Kidney epithelial cell (primary cell): ENCODE measurements around the gene CHRNA1. TPM values are rescaled to one million over a fixed set of nuclear protein-coding genes. Genes with fewer than 3 reads are reported as not detected.
"Not testable (repeated sequence)": the region's sequence is repeated elsewhere in the genome, so short reads cannot be mapped to it uniquely, and the experiment has no call there.

Experiments
- DNase-seq: peaks from one replicate; pipeline ENCODE4 v3.0.0-alpha.2; 2010; ENCODE audit warnings: low read depth
- H3K27me3 ChIP-seq: 2 replicates; pipeline ENCODE4 v1.6.0; 2011; ENCODE audit warnings: low read length; ENCODE audit not compliant: control insufficient read depth, insufficient read depth
- H3K36me3 ChIP-seq: 2 replicates; pipeline ENCODE4 v1.5.1; 2011; ENCODE audit warnings: low read length; ENCODE audit not compliant: control insufficient read depth, insufficient read depth
- H3K4me3 ChIP-seq: 2 replicates; pipeline ENCODE4 v1.5.1; 2011; ENCODE audit warnings: low read depth, mild to moderate bottlenecking, control low read depth, low read length
- CTCF ChIP-seq: IDR thresholded peaks from 2 replicates; pipeline ENCODE4 v1.5.1; 2011; ENCODE audit warnings: mild to moderate bottlenecking, moderate library complexity, low read length, control low read depth, inconsistent platforms; ENCODE audit not compliant: insufficient read depth, poor library complexity, severe bottlenecking
- total RNA-seq: library from RNA; depleted of rRNA; stranded (reverse); fragments of >200 nt; gene quantifications from 2 replicates; pipeline ENCODE4 v1.2.3, GENCODE V29; 2015

Gene CHRNA1
- total RNA-seq, 1 donor from 2014 or later, result not detected

DNA sequence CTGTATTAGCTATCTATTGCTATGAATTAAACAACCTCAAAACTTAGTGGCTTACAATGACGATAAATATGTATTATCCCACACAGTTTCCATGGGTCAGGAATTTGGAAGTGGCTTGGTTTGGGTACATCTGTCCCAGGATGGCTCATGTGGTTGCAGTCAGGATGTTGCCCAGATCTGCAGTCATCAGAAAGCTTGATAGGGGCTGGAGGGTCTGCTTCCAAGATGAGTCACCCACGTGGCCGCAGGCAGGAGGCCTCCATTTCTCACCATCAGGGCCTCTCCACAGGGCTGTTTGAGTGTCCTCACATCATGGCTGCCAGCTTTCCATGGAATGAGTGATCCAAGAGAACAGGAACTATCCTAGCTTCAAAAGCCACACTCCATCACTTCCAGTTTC is 46.4 kb downstream of the CHRNA1 start:
- Histone ChIP-seq H3K4me3 (no peak overlapping the region), H3K27me3 (no peaks in the 10 kb centered on the region), H3K36me3 (no peaks in the 10 kb centered on the region)
- DNase-seq, result no peak
- TF ChIP-seq CTCF, result no peak

DNA sequence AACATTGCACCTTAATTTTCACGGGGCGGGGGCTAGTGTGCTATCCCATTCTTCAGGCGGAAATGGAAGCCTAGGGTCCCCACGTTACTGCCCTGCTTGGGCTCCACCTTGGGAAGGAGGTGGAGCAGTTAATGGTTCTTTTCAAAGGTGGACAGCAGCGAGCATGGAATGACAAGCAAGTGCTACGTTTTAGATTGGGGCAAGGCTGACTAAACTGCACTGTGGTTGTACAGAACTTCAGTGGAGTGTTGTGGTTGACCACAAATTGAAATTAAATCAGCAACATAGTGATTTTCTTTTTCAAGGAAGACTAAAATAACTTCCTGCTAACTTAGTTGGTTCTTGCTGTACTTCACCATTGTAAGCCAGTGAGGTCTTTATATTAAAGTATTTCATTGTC is 47.0 kb downstream of the CHRNA1 start:
- no peak overlapping the region for H3K4me3 ChIP-seq
- peak; percentile 64 for DNase-seq
- no peaks in the 10 kb centered on the region for H3K27me3 ChIP-seq

DNA sequence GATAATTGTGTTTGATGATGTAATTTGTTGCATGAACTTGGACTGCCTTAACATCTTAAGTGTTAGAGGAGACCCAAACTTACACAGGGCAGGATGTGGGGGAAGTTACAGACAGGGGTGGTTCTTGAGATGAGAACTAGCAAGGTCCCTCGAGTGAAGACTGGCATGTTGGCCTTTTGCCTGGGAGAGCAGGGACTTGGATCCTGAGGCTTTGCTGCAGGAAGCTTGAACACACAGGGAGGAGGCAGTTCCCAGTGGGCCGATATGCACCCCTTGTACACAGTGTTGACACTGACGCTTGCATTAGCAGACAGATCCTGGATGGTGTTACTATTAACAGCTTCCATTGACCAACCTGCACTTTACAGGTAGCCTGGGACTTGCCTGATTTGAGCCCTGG is 47.5 kb downstream of the CHRNA1 start:
- DNase-seq, result no peak
- no peak for TF ChIP-seq CTCF
- no peaks in the 10 kb centered on the region for H3K27me3 ChIP-seq
- H3K36me3 ChIP-seq, result no peaks in the 10 kb centered on the region
- no peak overlapping the region for H3K4me3 ChIP-seq

More for the DNA sequence above, 47.0 kb downstream of the CHRNA1 start:
- TF ChIP-seq CTCF, result no peak
- H3K36me3 ChIP-seq, result no peaks in the 10 kb centered on the region

DNA sequence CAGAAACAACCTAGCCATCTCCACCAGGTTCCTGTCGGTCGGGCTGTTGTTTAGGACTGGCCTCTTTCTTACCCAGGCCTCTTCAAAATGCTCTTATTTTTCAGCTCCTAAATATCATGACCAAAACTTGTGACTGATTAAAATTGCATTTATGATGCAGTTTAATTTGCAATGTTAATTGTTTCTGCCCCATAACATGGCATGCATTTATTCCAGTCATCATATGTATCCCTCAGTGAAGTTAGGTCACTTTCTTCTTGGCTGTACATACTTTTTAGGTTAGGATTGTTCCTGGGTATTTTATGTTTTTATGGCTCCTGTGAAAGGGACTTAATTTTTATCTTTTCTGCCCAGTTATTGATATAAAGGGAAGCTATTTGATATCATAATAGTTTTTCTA is 50.6 kb downstream of the CHRNA1 start:
- H3K27me3 ChIP-seq, result no peaks in the 10 kb centered on the region
- H3K4me3 ChIP-seq, result no peak overlapping the region
- no peak for TF ChIP-seq CTCF
- no peak for DNase-seq
- no peaks in the 10 kb centered on the region for H3K36me3 ChIP-seq

- no peak for TF ChIP-seq CTCF
- DNase-seq, result no peak
- no peak overlapping the region for H3K4me3 ChIP-seq
- no peaks in the 10 kb centered on the region for H3K27me3 ChIP-seq
- no peaks in the 10 kb centered on the region for H3K36me3 ChIP-seq
These were observed 53.1 kb downstream of the CHRNA1 start for GRCh38 chr2:174711206-174711605.

DNA sequence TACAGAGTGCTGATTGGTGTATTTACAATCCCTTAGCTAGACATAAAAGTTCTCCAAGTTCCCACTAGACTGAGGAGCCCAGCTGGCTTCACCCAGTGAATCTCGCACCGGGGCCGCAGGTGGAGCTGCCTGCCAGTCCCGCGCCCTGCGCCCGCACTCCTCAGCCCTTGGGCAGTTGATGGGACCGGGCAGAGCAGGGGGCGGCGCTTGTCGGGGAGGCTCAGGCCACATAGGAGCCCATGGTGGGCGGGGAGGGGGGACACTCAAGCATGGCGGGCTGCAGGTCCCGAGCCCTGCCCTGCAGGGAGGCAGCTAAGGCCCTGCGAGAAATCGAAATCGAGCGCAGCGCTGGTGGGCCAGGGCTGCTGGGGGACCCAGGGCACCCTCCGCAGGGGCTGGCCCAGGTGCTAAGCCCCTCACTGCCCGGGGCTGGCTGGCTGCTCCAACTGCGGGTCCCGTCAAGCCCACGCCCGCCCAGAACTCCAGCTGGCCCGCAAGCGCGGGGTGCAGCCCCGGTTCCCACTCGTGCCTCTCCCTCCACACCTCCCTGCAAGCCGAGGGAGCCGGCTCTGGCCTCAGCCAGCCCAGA is 54.8 kb downstream of the CHRNA1 start:
- not testable (repeated sequence) for H3K36me3 ChIP-seq, DNase-seq, H3K27me3 ChIP-seq, H3K4me3 ChIP-seq
